Stimulated activated CD4-positive, alpha-beta T cell treated with anti-CD3 and anti-CD28 coated beads, Interleukin-15, amount 100 ng/mL, for 48 hours (primary cell): ENCODE data around the gene UBQLN4.
A peak's percentile ranks its signal among the peaks of the same experiment; 100 is the strongest.
"Not testable (repeated sequence)": the region's sequence is repeated elsewhere in the genome, so short reads cannot be mapped to it uniquely, and the experiment has no call there.

Experiments
- DNase-seq, 2 donors: peaks; one replicate each; pipeline ENCODE4 v3.0.0-alpha.2; 2020; ENCODE audit warnings: low read depth in 2 of 2

Gene UBQLN4

GRCh38 chr1:156060937-156061636 lies 7.5 kb upstream of the UBQLN4 start, which contains the start of gene RAB25:
TSS of gene RAB25 (plus strand) at chr1:156061160. CDS start at chr1:156061401, 241 bp downstream.
- DNase-seq = no peak

- no peak for DNase-seq
These were observed 2.8 kb upstream of the UBQLN4 start for GRCh38 chr1:156056326-156056849.

- DNase-seq = no peak
These were observed 1.9 kb upstream of the UBQLN4 start for GRCh38 chr1:156055281-156056048.

GRCh38 chr1:156054500-156055280 lies 1.1 kb upstream of the UBQLN4 start, which contains the start of gene LAMTOR2:
TSS of gene LAMTOR2 (plus strand) at chr1:156054782. CDS start at chr1:156054890, 108 bp downstream.
- peak; percentile 93 to 97 for DNase-seq

- DNase-seq = peak; percentile 27 to 58
These were observed 483 bp downstream of the UBQLN4 start for GRCh38 chr1:156052862-156053767.

GRCh38 chr1:156051011-156051725 lies 2.4 kb downstream of the UBQLN4 start:
- no peak for DNase-seq

- DNase-seq = no peak
These were observed 3.2 kb downstream of the UBQLN4 start for GRCh38 chr1:156050376-156050775.

GRCh38 chr1:156048663-156049258 lies 4.8 kb downstream of the UBQLN4 start:
- no peak for DNase-seq

- no peak for DNase-seq
These were observed 8.5 kb downstream of the UBQLN4 start for GRCh38 chr1:156045076-156045475.

- no peak for DNase-seq
These were observed 10.8 kb downstream of the UBQLN4 start for GRCh38 chr1:156042828-156043227.

GRCh38 chr1:156034991-156035390 lies 18.6 kb downstream of the UBQLN4 start:
- DNase-seq = not testable (repeated sequence)

GRCh38 chr1:156033011-156033410 lies 20.6 kb downstream of the UBQLN4 start:
- DNase-seq = no peak

- DNase-seq = no peak
These were observed 27.0 kb downstream of the UBQLN4 start for GRCh38 chr1:156026588-156026987.

- DNase-seq = peak; percentile 25 to 27
These were observed 27.7 kb downstream of the UBQLN4 start for GRCh38 chr1:156025876-156026275.

- DNase-seq = no peak
These were observed 28.8 kb downstream of the UBQLN4 start for GRCh38 chr1:156024801-156025200.

GRCh38 chr1:156021954-156022353 lies 31.6 kb downstream of the UBQLN4 start:
- DNase-seq = no peak

GRCh38 chr1:156021093-156021428 lies 32.5 kb downstream of the UBQLN4 start:
- DNase-seq = no peak

- peak; percentile 74 to 82 for DNase-seq
These were observed 33.1 kb downstream of the UBQLN4 start, which contains the start of gene SSR2 for GRCh38 chr1:156020293-156021092. TSS of gene SSR2 (minus strand) at chr1:156020951. CDS start at chr1:156020167, 784 bp downstream.

- DNase-seq = no peak
These were observed 33.7 kb downstream of the UBQLN4 start for GRCh38 chr1:156019946-156020292.
